GM12872 (cell line): Measurements from ENCODE around the gene GTF2F2.

Experiments used
- CTCF ChIP-seq: IDR thresholded peaks from 3 replicates; pipeline ENCODE4 v1.5.1; 2011; ENCODE audit warnings: low read depth, mild to moderate bottlenecking, low read length, moderate library complexity; ENCODE audit not compliant: insufficient read depth

GTF2F2 gene

GRCh38 chr13:45167611-45168554, 47.6 kb downstream of the GTF2F2 start:
- no peak for TF ChIP-seq CTCF

- TF ChIP-seq CTCF: no peak
Measured at GRCh38 chr13:45168555-45168930, 48.2 kb downstream of the GTF2F2 start.

- TF ChIP-seq CTCF: no peak
Measured at GRCh38 chr13:45174478-45174877, 54.2 kb downstream of the GTF2F2 start.

GRCh38 chr13:45178349-45179162, 58.2 kb downstream of the GTF2F2 start:
- no peak for TF ChIP-seq CTCF

- no peak for TF ChIP-seq CTCF
Measured at GRCh38 chr13:45179428-45179827, 59.1 kb downstream of the GTF2F2 start.

GRCh38 chr13:45180303-45180702, 60.0 kb downstream of the GTF2F2 start:
- TF ChIP-seq CTCF: no peak
